GM19023 (cell line): Measurements from ENCODE around the gene TNNI2.

Experiments used
- ATAC-seq: cut with Tn5 transposase; IDR thresholded peaks from one replicate; pipeline ENCODE4 v1.9.1; 2021; ENCODE audit warnings: mild to moderate bottlenecking, moderate library complexity; ENCODE audit not compliant: unreplicated experiment

Gene TNNI2

GRCh38 chr11:1820463-1821325, 18.1 kb upstream of the TNNI2 start:
- ATAC-seq = no peak

GRCh38 chr11:1821562-1821961, 17.2 kb upstream of the TNNI2 start:
- ATAC-seq = no peak

GRCh38 chr11:1822648-1823375, 16.0 kb upstream of the TNNI2 start:
- no peak for ATAC-seq

GRCh38 chr11:1823376-1824220, 15.2 kb upstream of the TNNI2 start:
- ATAC-seq = no peak

GRCh38 chr11:1824221-1825038, 14.4 kb upstream of the TNNI2 start:
- ATAC-seq = no peak

GRCh38 chr11:1825039-1825740, 13.6 kb upstream of the TNNI2 start:
- no peak for ATAC-seq

- ATAC-seq = no peak
Observed at GRCh38 chr11:1825785-1826451, 12.9 kb upstream of the TNNI2 start.

- no peak for ATAC-seq
Observed at GRCh38 chr11:1826552-1827094, 12.2 kb upstream of the TNNI2 start.

GRCh38 chr11:1827095-1827813, 11.5 kb upstream of the TNNI2 start:
- ATAC-seq = no peak

- no peak for ATAC-seq
Observed at GRCh38 chr11:1827931-1828330, 10.8 kb upstream of the TNNI2 start.

- no peak for ATAC-seq
Observed at GRCh38 chr11:1828542-1828941, 10.2 kb upstream of the TNNI2 start.

- no peak for ATAC-seq
Observed at GRCh38 chr11:1829039-1829820, 9.6 kb upstream of the TNNI2 start.

- no peak for ATAC-seq
Observed at GRCh38 chr11:1830004-1830321, 8.8 kb upstream of the TNNI2 start.

GRCh38 chr11:1830322-1831223, 8.2 kb upstream of the TNNI2 start:
- no peak for ATAC-seq

- ATAC-seq = no peak
Observed at GRCh38 chr11:1831338-1832210, 7.2 kb upstream of the TNNI2 start.
